ENCODE results near the gene NUDT16L1. TPM values are rescaled to one million over a fixed set of nuclear protein-coding genes. Genes with fewer than 3 reads are reported as not detected.

The NUDT16L1 gene
- polyA plus RNA-seq, 1 of the 3 experiments (the other 2 are of a cell fraction) = 45.8 TPM

DNA sequence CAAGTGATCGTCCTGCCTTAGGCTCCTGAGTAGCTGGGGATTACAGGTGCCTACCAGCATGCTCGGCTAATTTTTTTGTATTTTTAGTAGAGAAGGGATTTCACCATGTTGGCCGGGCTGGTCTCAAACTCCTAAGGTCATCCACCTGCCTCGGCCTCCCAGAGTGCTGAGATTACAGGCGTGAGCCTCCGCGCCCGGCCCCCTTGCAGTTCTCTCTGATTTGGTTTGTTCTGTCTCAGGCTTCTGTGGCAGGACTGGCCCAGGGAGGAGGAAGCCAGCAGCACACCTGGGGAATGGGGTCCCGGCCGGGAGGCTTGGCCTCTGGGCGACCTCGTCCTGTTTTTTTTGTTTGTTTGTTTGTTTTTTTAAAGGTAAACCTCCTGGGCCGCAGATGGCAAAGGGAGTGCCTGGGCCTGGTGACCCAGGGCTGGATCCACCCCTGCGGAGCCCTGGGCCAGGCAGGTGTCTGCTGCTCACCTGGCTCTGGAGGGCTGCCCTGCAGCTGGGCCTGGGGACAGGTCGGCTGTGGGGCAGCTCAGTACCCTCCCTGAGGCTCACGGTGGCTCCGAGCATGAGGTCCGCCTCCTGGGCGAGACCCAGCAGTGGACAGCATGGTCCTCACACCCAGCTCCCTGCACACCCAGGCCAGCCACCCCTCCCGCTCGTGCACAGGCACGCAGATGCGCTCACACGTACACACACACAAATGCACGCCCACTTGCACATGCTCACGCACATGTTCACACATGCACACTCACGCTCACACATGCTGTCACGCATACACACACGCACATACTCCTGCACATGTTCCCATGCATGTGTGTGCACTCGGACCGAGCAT is 3.3 kb upstream of the NUDT16L1 start:
- Histone ChIP-seq H3K79me2 (ENCODE audit: insufficient read depth) (peaks cover 11% of the 10 kb centered on the region; the same call in 1 of the 2 replicates), H3K27ac (ENCODE audit: low read depth in 2 of 2, low read length in 1 of 2) (no peak overlapping the region), H3K4me1 (ENCODE audit: control insufficient read depth in 1 of 2, insufficient read depth in 2 of 2, low read depth in 1 of 2, low read length in 1 of 2) (peaks cover 0 to 20% of the 10 kb centered on the region in 2 experiments; a peak in 1 of 4 replicates), H3K4me3 (ENCODE audit: low read depth in 2 of 2, low read length in 1 of 2) (no peak overlapping the region), H3K27me3 (ENCODE audit: insufficient read depth) (no peaks in the 10 kb centered on the region), H3K36me3 (replicated peaks in 1 of 2; ENCODE audit: control insufficient read depth in 1 of 2, insufficient read depth in 2 of 2, low read length in 1 of 2) (peaks cover 0 to 26% of the 10 kb centered on the region in 2 experiments), H3K9ac (no peak overlapping the region), H2AFZ (ENCODE audit: low read depth) (no peak overlapping the region), H3K9me2 (no peaks in the 10 kb centered on the region), H4K20me1 (ENCODE audit: insufficient read depth) (no peaks in the 10 kb centered on the region), H3F3A (replicated peaks; ENCODE audit: insufficient read depth) (peaks cover 3% of the 10 kb centered on the region), H3K9me3 (no peaks in the 10 kb centered on the region), H3K4me2 (no peak overlapping the region)
- ChIA-PET POLR2A (no interaction called here), CTCF (no interaction called here)
- TF ChIP-seq FOXM1 (IDR thresholded peaks at IDR 0.05; ENCODE audit: low read depth) (no peak), FOSL2 (IDR thresholded peaks at IDR 0.05; ENCODE audit: borderline replicate concordance, low read depth) (no peak), EP300 (IDR thresholded peaks at IDR 0.05; ENCODE audit: borderline replicate concordance in 1 of 2, low read depth in 1 of 2, low read length in 1 of 2) (no peak), SMC3 (IDR thresholded peaks at IDR 0.05; ENCODE audit: low read depth, low read length) (no peak), RAD21 (IDR thresholded peaks at IDR 0.05; ENCODE audit: low read length) (no peak), TCF12 (IDR thresholded peaks at IDR 0.05) (no peak)
- TF ChIP-seq, protein P1, sequence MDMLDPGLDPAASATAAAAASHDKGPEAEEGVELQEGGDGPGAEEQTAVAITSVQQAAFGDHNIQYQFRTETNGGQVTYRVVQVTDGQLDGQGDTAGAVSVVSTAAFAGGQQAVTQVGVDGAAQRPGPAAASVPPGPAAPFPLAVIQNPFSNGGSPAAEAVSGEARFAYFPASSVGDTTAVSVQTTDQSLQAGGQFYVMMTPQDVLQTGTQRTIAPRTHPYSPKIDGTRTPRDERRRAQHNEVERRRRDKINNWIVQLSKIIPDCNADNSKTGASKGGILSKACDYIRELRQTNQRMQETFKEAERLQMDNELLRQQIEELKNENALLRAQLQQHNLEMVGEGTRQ (IDR thresholded peaks at IDR 0.05; ENCODE audit: borderline replicate concordance, low read depth, low read length) = no peak
- 94% methylated on average over 25 of the region's 31 CpGs for WGBS (ENCODE audit: low lambda C conversion rate)
- peak; percentile 4 for DNase-seq

DNA sequence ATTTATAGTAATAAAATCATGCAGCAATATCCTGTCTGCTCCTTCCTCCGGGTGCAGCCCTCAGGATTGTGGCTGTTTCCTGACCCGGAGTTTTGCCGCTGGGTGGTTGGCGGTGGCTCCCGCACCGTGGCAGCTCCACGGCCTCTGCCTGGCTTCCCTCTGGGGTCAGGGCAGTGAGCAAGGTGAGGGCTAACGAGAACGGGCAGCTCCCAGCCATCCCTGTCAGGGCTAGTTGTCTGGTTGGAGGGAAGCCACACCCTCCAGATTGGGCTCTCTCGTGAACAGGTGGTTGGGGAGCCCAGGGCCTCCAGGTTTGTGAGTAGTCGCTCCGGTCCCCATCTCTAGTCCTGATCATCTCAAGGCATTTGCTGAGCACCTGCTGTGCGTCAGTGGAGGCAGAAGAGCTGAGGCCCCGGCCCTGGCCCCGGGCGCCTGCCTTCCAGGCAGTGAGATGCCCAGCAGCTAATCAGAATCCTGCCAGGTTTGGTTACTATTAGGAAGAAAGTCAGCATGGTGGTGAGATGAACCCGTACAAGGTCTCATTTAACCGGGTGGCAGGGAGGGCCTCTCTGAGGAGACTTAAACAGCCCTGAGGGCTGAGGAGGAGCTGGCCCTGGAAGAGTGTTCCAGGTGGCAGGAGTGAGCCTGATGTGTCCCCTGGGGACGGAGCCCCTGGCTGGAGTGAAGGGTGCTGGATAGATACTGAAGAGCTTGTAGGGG is 2.3 kb upstream of the NUDT16L1 start:
- H3K79me2 ChIP-seq (ENCODE audit: insufficient read depth) = peaks cover 11% of the 10 kb centered on the region; the same call in 1 of the 2 replicates
- H3K9ac ChIP-seq = no peak overlapping the region
- no peak overlapping the region for H3K27ac ChIP-seq (ENCODE audit: low read depth in 2 of 2, low read length in 1 of 2)
- 90% methylated on average over 15 of the region's 19 CpGs for WGBS (ENCODE audit: low lambda C conversion rate)
- no peaks in the 10 kb centered on the region for H3K9me3 ChIP-seq
- peaks cover 7 to 25% of the 10 kb centered on the region in 2 experiments for H3K36me3 ChIP-seq (replicated peaks in 1 of 2; ENCODE audit: control insufficient read depth in 1 of 2, insufficient read depth in 2 of 2, low read length in 1 of 2)
- TF ChIP-seq YY1 (IDR thresholded peaks at IDR 0.05; ENCODE audit: low read depth) = no peak
- no peak for TF ChIP-seq FOXJ3 (CRISPR knock-in tag; IDR thresholded peaks at IDR 0.05)
- TF ChIP-seq ELF1 (IDR thresholded peaks at IDR 0.05) = no peak
- TF ChIP-seq SIN3A (IDR thresholded peaks at IDR 0.05; ENCODE audit: borderline replicate concordance, low read depth, low read length) = no peak
- TF ChIP-seq TAF1 (IDR thresholded peaks at IDR 0.05; ENCODE audit: borderline replicate concordance, low read depth, low read length) = no peak
- TF ChIP-seq, protein P2, sequence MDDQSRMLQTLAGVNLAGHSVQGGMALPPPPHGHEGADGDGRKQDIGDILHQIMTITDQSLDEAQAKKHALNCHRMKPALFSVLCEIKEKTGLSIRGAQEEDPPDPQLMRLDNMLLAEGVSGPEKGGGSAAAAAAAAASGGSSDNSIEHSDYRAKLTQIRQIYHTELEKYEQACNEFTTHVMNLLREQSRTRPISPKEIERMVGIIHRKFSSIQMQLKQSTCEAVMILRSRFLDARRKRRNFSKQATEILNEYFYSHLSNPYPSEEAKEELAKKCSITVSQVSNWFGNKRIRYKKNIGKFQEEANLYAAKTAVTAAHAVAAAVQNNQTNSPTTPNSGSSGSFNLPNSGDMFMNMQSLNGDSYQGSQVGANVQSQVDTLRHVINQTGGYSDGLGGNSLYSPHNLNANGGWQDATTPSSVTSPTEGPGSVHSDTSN (IDR thresholded peaks at IDR 0.05) = no peak
- TF ChIP-seq, protein P3, sequence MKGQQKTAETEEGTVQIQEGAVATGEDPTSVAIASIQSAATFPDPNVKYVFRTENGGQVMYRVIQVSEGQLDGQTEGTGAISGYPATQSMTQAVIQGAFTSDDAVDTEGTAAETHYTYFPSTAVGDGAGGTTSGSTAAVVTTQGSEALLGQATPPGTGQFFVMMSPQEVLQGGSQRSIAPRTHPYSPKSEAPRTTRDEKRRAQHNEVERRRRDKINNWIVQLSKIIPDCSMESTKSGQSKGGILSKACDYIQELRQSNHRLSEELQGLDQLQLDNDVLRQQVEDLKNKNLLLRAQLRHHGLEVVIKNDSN (IDR thresholded peaks at IDR 0.05; ENCODE audit: borderline replicate concordance, low read depth) = no peak
- no peak for TF ChIP-seq GABPA (IDR thresholded peaks at IDR 0.05; ENCODE audit: low read depth)
- no peak for TF ChIP-seq GATA2 (CRISPR knock-in tag; IDR thresholded peaks at IDR 0.05)
- DNase-seq = peak; percentile 23
- no peaks in the 10 kb centered on the region for H3K27me3 ChIP-seq (ENCODE audit: insufficient read depth)
- no peak overlapping the region for H2AFZ ChIP-seq (ENCODE audit: low read depth)
- no peaks in the 10 kb centered on the region for H4K20me1 ChIP-seq (ENCODE audit: insufficient read depth)
- peaks cover 14% of the 10 kb centered on the region for H3F3A ChIP-seq (replicated peaks; ENCODE audit: insufficient read depth)
- H3K4me3 ChIP-seq (ENCODE audit: low read depth in 2 of 2, low read length in 1 of 2) = no peak overlapping the region
- ChIA-PET CTCF (interaction anchor here (1.0 kb wide), 1 partner anchor 8 kb away, joined by 3 read pairs; no protein-coding TSS in a partner anchor), POLR2A (interaction anchor here (1.5 kb wide), 1 partner anchor 43 kb away, joined by 3 read pairs; the partner anchor contains the start of genes ANKS3 and DNAAF8)
- H3K4me1 ChIP-seq (ENCODE audit: control insufficient read depth in 1 of 2, insufficient read depth in 2 of 2, low read depth in 1 of 2, low read length in 1 of 2) = peaks cover 0 to 26% of the 10 kb centered on the region in 2 experiments; a peak in 1 of 4 replicates
- no peak overlapping the region for H3K4me2 ChIP-seq
- no peaks in the 10 kb centered on the region for H3K9me2 ChIP-seq
